ENCODE results near the gene ATL2.

DNA sequence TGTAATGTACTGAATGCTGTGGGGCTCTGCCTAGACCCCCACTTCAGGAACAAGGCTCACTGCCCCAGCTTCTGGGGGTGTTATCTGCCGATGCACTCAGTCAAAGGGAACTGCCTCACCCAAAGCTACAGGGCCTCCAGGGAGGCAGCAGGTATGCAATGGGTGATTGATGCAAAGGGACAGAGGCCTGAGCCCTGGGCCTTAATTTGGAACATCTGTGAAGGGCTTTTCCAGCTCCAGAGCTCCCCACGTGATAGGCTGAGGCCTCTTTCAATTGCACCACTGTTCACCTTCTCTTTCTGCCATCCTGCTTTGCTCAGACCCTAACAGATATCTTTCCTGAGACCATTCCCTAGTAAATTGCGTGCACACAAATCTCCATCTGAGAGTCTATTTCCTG lies 131.0 kb downstream of the ATL2 start:
- TF ChIP-seq, protein P1, sequence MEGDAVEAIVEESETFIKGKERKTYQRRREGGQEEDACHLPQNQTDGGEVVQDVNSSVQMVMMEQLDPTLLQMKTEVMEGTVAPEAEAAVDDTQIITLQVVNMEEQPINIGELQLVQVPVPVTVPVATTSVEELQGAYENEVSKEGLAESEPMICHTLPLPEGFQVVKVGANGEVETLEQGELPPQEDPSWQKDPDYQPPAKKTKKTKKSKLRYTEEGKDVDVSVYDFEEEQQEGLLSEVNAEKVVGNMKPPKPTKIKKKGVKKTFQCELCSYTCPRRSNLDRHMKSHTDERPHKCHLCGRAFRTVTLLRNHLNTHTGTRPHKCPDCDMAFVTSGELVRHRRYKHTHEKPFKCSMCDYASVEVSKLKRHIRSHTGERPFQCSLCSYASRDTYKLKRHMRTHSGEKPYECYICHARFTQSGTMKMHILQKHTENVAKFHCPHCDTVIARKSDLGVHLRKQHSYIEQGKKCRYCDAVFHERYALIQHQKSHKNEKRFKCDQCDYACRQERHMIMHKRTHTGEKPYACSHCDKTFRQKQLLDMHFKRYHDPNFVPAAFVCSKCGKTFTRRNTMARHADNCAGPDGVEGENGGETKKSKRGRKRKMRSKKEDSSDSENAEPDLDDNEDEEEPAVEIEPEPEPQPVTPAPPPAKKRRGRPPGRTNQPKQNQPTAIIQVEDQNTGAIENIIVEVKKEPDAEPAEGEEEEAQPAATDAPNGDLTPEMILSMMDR (IDR thresholded peaks at IDR 0.05 in 4 of 5, conservative IDR thresholded peaks at IDR 0.05 in 1 of 5): no peak
- no peak for TF ChIP-seq POLR2A (IDR thresholded peaks at IDR 0.05)

Measured in gastrocnemius medialis (tissue), 4 donors.